C4-2B (cell line): ENCODE results near the gene VCL.

ENCODE experiments used
- H3K27ac ChIP-seq: fragments of 450-650 bp; 2 replicates; pipeline ENCODE4 v1.5.1; 2017
- ZFX ChIP-seq: fragments of 450-650 bp; IDR thresholded peaks from 2 replicates; pipeline ENCODE4 v1.6.1; 2017
- TF ChIP-seq, protein P1 (sequence below): fragments of 450-650 bp; conservative IDR thresholded peaks from 2 replicates; pipeline ENCODE4 v1.5.1; 2017; ENCODE audit warnings: mild to moderate bottlenecking

Gene VCL

DNA sequence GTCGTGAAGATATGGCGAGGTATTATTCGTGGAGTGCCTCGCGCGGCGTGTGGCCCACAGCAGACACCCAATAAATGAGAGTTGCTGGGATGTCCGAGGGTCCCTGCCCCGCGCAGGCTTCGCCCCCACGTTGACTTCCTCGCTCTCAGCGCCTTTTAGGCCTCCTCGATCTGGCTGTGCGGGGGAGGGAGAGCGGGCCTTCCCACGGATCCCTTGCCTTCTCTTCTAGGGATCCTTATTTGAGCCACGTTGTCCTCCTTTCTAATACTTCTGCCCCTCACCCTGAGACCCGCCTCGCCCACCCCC lies 660 bp downstream of the VCL start:
- peak overlapping the region; percentile 91 for H3K27ac ChIP-seq
- TF ChIP-seq ZFX = peak; percentile 53; the same call in 1 of the 2 replicates
- TF ChIP-seq, protein P1, sequence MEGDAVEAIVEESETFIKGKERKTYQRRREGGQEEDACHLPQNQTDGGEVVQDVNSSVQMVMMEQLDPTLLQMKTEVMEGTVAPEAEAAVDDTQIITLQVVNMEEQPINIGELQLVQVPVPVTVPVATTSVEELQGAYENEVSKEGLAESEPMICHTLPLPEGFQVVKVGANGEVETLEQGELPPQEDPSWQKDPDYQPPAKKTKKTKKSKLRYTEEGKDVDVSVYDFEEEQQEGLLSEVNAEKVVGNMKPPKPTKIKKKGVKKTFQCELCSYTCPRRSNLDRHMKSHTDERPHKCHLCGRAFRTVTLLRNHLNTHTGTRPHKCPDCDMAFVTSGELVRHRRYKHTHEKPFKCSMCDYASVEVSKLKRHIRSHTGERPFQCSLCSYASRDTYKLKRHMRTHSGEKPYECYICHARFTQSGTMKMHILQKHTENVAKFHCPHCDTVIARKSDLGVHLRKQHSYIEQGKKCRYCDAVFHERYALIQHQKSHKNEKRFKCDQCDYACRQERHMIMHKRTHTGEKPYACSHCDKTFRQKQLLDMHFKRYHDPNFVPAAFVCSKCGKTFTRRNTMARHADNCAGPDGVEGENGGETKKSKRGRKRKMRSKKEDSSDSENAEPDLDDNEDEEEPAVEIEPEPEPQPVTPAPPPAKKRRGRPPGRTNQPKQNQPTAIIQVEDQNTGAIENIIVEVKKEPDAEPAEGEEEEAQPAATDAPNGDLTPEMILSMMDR = no peak

DNA sequence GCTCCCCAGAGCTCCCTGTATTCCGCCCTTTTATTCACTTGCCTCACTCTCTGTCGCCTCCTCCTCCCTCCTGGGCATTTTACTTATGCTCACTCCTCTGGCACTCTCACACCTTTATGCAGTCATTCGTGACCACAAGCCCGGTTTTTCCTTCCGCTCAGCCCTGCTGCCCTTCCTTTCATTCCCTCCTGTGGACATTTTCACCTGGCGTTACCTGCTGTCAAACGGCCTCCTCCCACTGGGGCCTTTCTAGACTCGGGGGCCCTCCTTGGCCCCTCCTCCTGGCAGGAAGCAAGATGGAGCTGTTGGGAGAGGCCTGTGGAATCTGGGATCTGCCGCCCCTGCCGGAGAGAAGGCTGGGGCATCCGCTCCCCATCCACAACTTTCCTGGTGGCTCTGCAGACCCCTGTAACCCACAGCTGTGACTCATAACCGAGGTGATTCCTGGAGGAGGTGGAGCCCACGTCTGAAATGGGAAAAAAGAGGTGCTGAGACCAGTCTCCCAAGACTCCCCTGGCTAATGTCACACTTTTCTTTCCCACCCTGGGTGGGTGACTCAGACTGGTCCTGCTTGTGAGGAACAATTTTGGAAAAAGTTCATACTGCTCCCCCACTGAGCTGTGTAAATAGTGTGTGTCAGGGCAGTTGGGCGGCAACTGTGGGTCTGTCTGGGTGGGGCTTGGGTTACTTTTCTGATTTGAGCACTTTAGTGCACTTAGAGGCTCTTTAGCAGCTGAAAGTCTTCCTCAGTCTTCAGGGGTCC lies 1.2 kb downstream of the VCL start:
- TF ChIP-seq, protein P1 = peak; percentile 45
- TF ChIP-seq ZFX = no peak
- peak overlapping the region; percentile 91 for H3K27ac ChIP-seq

DNA sequence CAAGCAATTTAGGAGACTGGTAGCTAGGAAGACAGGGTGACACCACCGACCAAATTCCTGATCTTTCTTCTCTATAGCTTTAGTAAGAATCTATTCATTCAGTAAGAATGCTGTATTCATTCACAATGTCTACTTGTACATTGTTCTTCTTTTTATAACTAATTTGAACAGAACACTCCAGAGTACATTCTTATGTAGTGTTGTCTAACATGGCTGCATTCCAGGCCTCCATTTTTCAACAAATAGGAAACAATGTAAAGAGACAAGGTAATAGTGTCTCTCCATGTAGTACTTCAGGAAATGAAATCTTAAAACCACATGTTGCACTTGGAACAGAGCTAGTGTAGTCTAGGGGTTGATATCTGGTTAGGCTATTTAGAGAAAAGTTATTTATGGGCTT lies 1.8 kb downstream of the VCL start:
- TF ChIP-seq, protein P1 = no peak
- TF ChIP-seq ZFX = no peak
- peak overlapping the region; percentile 91 for H3K27ac ChIP-seq

DNA sequence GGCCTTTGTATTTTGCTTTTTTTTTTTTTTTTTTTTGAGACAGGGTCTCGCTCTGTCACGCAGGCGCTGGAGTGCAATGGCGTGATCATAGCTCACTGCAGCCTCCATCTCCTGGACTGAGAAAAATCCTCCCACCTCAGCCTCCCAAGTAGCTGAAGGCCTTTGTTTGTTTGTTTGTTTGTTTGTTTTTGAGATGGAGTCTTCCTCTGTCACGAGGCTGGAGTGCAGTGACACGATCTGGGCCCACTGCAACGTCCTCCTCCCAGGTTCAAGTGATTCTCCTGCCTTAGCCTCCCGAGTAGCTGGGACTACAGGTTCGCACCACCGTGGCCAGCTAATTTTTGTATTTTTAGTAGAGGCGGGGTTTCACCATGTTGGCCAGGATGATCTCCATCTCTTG lies 2.3 kb downstream of the VCL start:
- peak overlapping the region; percentile 31 for H3K27ac ChIP-seq

DNA sequence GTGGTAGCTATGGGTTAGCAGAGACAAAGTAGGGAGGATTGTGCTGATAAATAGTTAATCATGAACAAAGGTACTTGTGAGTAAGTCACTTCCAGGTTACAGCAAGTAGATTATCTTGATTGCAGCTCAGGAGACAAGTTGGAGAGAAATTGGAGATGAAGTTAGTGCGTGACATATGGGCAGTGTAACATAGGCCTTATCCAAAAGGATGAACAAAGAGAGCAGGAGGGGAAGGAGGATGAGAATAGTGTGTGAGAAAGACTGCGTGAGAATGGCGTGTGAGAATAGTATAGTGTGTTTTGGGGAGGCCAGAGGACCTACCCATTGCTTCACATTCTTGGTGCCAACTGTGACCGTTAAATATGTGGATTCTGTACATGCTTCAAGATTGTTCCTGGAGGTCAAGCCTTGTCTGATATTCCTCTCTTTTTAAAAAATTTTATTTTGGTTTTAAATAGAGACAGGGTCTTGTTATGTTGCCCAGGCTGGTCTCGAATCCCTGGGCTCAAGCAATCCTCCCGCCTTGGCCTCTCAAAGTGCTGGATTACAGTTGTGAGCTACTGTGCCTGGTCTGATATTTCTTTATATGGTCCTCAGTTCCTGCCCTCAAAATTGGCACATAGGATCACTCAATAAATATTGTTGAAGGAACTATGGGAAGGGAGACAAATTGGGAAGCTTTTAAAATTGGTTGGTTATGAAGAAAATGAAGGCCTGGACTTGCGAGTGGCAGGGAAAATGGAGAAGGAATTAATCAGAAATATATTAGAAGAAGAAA lies 3.2 kb downstream of the VCL start:
- no peak overlapping the region for H3K27ac ChIP-seq
- TF ChIP-seq ZFX = no peak
- TF ChIP-seq, protein P1 = no peak

DNA sequence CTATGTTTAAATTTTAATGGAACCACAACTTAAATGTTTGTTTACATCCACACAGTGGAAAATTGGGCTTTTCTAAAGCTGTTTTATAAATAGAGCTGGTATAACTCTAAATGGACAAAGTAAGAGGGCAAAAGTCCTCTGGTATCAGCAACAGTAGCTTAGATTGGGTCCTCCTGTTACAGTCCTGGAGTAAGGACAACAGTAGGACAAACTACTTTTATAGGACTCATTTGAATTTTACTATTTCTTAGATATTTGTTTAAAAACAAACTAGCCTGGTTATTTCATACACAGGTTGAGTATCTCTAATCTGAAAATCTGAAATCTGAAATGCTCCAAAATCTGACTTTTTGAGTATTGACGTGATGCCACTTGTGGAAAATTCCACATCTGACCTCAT lies 8.4 kb downstream of the VCL start:
- TF ChIP-seq, protein P1 = no peak
- no peak for TF ChIP-seq ZFX
- H3K27ac ChIP-seq = no peak overlapping the region

DNA sequence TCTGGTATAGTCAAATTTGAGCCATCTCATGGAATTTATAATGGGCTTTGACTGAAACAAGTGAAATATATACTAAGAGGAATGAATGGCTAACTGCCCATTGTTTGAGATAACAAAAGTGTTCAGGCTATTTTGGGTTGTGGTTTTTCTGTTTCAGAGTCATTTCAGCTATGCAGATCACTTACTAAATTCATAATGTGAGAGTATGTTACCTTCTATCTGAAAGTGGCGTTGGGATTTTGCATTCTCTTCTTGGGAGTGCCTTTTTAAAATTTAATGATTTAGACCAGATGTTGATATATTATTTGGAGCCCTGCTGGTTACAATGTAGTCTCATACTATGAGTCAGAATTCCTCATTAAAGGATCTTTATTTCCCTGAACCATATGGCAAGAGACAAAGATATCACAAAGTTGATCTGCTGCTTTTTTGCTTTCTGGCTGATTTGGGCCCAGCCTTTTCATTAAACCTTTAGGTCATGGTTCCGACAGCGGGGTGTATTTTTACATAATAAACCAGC lies 10.4 kb downstream of the VCL start:
- H3K27ac ChIP-seq = no peak overlapping the region

More for the DNA sequence above, 10.4 kb downstream of the VCL start:
- TF ChIP-seq, protein P1 = no peak
- no peak for TF ChIP-seq ZFX
